Lower leg skin (tissue), 3 donors: Measurements from ENCODE around the gene KRT31.

ENCODE experiments used
- CTCF ChIP-seq, 3 donors: fragments of 450-650 bp; IDR thresholded peaks; one replicate each; pipeline ENCODE4 v1.5.1; 2016; ENCODE audit warnings: antibody characterized with exemption in 3 of 3, mild to moderate bottlenecking in 3 of 3, moderate library complexity in 2 of 3
- POLR2A ChIP-seq, 2 donors: fragments of 450-650 bp; IDR thresholded peaks; one replicate each; pipeline ENCODE4 v1.6.1; 2016 to 2017; ENCODE audit warnings: antibody characterized with exemption in 2 of 2, mild to moderate bottlenecking in 1 of 2, moderate library complexity in 1 of 2

- TF ChIP-seq CTCF (IDR thresholded peaks at IDR 0.05) (no peak), POLR2A (IDR thresholded peaks at IDR 0.05) (no peak)
Observed at GRCh38 chr17:41442739-41443138, 45.3 kb upstream of the KRT31 start.
